Epithelial cell of proximal tubule (primary cell): ENCODE results near the gene RUFY1. TPM values are rescaled to one million over a fixed set of nuclear protein-coding genes. Genes with fewer than 3 reads are reported as not detected.

Experiments used
- DNase-seq: peaks from one replicate; pipeline ENCODE4 v3.0.0-alpha.2; 2011; ENCODE audit warnings: low read depth
- H3K4me3 ChIP-seq: 2 replicates; pipeline ENCODE4 v1.5.1; 2011; ENCODE audit warnings: low read depth, mild to moderate bottlenecking, low read length
- CTCF ChIP-seq: conservative IDR thresholded peaks from 2 replicates; pipeline ENCODE4 v1.5.1; 2012; ENCODE audit warnings: low read depth, mild to moderate bottlenecking, low read length
- total RNA-seq: library from RNA; depleted of rRNA; stranded (reverse); fragments of >200 nt; gene quantifications from 2 replicates; pipeline ENCODE4 v1.2.3, GENCODE V29; 2015

Gene RUFY1
- total RNA-seq, 1 donor from 2014 or later: 25.1 TPM

GRCh38 chr5:179610903-179611265 lies 60.5 kb downstream of the RUFY1 start:
- DNase-seq: no peak
- no peak overlapping the region for H3K4me3 ChIP-seq
- no peak for TF ChIP-seq CTCF

- no peak for DNase-seq
- no peak for TF ChIP-seq CTCF
- H3K4me3 ChIP-seq: no peak overlapping the region
These were observed 62.5 kb downstream of the RUFY1 start for GRCh38 chr5:179612577-179613459.

DNA sequence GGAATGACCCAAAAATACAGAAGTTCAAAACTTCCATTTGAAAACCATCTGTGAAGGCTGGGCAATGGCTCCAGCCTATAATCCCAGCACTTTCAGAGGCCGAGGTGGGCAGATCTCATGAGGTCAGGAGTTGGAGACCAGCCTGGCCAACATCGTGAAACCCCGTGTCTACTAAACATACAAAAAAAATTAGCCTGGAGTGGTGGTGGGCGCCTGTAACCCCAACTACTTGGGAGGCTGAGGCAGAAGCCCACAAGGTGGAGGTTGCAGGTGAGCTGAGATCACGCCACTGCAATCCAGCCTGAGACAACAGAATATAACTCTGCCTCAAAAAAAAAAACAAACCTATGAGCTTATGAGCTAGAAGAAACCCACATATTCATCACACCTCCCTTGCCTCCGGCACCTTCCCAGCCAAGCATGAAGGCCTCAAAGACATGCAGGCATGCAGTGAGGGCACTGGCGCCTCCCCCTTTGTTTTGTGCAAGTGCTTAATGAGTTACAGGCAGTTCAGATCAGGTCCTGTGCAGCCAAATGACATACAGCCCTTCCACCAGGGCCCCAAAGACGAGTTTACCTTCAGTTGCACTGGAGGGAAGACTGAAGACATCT lies 63.2 kb downstream of the RUFY1 start:
- H3K4me3 ChIP-seq: no peak overlapping the region
- TF ChIP-seq CTCF: no peak
- peak; percentile 40 for DNase-seq

- H3K4me3 ChIP-seq: no peak overlapping the region
- no peak for DNase-seq
- TF ChIP-seq CTCF: no peak
These were observed 64.4 kb downstream of the RUFY1 start for GRCh38 chr5:179614745-179615144.

DNA sequence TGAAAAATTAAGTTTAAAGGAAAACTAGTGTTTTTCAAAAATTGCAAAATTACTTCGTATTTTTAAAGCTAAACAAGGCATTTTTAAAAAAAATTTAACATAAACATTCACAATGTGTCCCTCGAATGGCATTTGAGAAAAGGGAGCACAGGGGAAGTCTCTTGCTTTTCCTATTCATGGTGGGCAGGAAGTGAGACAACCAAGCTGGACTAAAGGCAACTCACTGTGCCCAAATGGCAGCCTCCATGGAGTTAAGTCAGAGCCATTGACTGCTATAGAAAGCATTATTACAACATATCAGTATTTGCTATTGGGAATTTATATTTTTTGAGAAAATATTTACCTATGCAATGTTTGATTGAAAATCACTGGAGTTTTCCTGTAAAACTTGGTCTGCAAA lies 64.8 kb downstream of the RUFY1 start:
- H3K4me3 ChIP-seq: no peak overlapping the region
- no peak for TF ChIP-seq CTCF
- no peak for DNase-seq

DNA sequence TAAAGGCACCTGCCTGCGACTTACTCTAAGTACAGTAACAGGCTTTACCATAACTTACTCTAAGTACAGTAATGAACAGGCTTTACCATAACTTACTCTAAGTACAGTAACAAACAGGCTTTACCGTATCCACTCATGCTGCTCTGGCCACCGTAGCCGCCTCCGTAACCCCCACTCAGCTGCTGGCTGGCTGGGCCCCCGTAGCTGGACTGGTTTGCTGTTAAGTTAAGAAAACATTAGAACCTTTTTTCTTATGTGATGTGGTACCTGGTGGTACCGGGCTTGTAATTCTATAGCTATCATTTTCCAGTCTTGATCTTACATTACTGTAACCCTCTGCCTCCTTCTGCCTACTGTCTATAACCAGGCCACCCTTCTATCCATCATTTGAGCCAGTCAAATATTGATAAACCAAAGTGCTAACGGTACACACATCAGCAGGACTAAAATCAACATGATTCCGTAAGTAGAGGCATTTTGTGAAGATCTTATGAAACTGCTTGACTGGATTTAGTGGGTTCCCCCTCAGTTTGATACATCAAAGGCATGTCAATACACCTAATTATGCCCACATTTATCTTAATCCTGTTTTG lies 65.7 kb downstream of the RUFY1 start:
- H3K4me3 ChIP-seq: no peak overlapping the region
- no peak for DNase-seq
- no peak for TF ChIP-seq CTCF
